Measurements from ENCODE around the gene DCLK1. TPM values are rescaled to one million over a fixed set of nuclear protein-coding genes. Genes with fewer than 3 reads are reported as not detected.
A peak's percentile ranks its signal among the peaks of the same experiment; 100 is the strongest.

Gene DCLK1
- total RNA-seq, 1 donor from 2014 or later, result 4.5 TPM

DNA sequence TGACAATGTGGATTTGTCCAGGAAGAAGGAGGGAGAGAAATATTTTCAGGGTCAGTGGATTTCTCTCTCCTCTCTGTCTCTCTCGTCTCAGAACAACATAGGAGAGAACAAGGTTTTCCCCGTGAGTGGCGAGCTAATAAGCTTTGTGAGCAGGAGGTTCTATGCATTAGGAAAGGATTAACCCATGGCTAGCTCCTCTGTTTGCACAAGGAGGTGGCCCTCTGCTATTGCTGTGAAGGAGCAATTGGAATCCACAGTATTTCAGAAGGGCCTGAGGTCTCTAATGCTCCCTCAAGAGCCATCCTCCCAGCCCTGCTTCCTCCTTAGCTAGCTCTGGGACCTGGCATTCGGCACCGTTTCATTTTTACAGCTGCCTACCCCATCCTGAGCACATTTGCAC lies 365.8 kb downstream of the DCLK1 start:
- H3K36me3 ChIP-seq, result no peaks in the 10 kb centered on the region
- H3K27me3 ChIP-seq, result no peaks in the 10 kb centered on the region

DNA sequence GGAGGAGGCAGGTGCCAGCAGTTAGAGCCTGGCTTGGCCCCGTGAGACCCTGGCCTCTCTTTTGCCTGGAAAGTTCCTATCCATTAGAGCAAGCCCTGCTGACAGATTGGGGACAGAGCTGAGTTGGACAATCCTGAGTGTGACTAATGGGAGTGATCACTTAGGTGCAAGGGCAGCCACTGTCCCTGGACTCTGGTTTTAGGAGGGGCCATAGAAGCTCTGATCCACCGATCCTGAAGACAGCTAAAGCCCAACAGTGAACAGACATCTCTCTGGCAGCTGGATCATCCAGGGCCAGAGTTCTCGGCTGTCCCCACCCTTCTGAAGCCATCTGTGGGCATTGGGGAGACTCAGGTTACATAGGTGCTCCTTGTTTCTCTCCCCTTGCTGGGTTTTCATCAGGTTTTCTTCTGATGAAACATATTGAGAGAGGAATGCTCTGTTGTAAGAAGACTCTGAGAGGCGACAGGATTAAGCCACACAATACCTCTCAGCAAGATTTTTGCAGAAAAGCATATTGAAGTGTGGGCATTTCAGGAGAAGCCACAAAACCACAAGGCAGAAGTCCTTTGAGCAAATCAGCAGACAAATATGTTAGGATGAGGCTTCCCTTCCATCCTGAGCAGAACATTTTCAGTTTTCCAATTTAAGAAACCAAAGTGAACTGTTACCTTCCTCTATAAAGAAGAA lies 366.7 kb downstream of the DCLK1 start:
- H3K4me1 ChIP-seq, result no peaks in the 10 kb centered on the region
- DNase-seq, result no peak
- TF ChIP-seq, protein P1, sequence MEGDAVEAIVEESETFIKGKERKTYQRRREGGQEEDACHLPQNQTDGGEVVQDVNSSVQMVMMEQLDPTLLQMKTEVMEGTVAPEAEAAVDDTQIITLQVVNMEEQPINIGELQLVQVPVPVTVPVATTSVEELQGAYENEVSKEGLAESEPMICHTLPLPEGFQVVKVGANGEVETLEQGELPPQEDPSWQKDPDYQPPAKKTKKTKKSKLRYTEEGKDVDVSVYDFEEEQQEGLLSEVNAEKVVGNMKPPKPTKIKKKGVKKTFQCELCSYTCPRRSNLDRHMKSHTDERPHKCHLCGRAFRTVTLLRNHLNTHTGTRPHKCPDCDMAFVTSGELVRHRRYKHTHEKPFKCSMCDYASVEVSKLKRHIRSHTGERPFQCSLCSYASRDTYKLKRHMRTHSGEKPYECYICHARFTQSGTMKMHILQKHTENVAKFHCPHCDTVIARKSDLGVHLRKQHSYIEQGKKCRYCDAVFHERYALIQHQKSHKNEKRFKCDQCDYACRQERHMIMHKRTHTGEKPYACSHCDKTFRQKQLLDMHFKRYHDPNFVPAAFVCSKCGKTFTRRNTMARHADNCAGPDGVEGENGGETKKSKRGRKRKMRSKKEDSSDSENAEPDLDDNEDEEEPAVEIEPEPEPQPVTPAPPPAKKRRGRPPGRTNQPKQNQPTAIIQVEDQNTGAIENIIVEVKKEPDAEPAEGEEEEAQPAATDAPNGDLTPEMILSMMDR (IDR thresholded peaks at IDR 0.05), result no peak
- no peak overlapping the region for H3K4me3 ChIP-seq
- no peak for ATAC-seq
- H3K27me3 ChIP-seq, result no peaks in the 10 kb centered on the region
- intact Hi-C loops (cut with DNase I), result no loop called here
- no peaks in the 10 kb centered on the region for H3K36me3 ChIP-seq
- H3K27ac ChIP-seq, result no peak overlapping the region
- no peaks in the 10 kb centered on the region for H3K9me3 ChIP-seq

More for the DNA sequence above, 365.8 kb downstream of the DCLK1 start:
- Histone ChIP-seq H3K9me3 (no peaks in the 10 kb centered on the region), H3K4me3 (no peak overlapping the region), H3K4me1 (no peaks in the 10 kb centered on the region), H3K27ac (no peak overlapping the region)
- ATAC-seq (peak; percentile 47), DNase-seq (no peak)
- intact Hi-C loops (cut with DNase I), result no loop called here
- TF ChIP-seq, protein P1 (IDR thresholded peaks at IDR 0.05), result no peak

DNA sequence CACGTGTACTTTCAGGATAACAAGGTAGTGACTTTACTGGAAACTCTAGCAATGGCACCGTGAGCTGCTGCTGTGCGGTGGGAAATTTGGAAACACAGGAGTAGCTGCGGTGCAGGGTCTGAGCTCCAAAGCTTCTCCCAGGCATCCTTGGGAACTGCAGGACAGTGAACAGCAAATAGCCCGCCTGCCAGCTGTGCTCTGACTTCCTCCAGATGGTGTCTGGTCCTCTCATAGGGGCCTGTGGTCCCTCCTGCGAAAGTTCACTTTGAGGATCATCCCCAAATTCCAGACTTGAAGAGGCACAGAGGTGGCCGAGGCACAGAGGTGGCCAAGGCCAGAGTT lies 367.4 kb downstream of the DCLK1 start:
- Histone ChIP-seq H3K9me3 (no peaks in the 10 kb centered on the region), H3K27me3 (no peaks in the 10 kb centered on the region), H3K27ac (no peak overlapping the region), H3K4me1 (no peaks in the 10 kb centered on the region), H3K4me3 (no peak overlapping the region), H3K36me3 (no peaks in the 10 kb centered on the region)
- no peak for DNase-seq
- TF ChIP-seq, protein P1 (IDR thresholded peaks at IDR 0.05), result no peak
- intact Hi-C loops (cut with DNase I), result no loop called here
- ATAC-seq, result no peak

DNA sequence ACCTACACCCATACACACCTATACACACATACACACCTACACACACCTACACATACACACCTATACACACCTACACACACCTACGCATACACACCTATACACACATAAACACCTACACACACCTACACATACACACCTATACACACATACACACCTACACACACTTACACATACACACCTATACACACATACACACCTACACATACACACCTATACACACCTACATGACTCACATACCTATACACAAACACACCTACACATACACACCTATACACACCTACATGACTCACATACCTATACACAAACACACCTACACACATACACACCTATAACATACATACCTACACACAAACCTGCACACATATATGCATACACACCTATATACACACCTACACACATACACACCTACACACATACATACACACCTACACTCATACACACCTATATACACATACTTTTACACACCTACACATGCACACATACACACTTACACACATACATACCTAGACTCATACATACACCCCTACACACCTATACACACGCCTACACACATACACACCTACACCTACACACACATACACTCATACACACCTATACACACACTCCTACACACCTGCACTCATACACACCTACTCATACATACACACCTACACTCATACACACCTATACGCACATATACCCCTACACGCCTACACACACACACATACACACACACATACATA lies 368.0 kb downstream of the DCLK1 start:
- TF ChIP-seq, protein P1 (IDR thresholded peaks at IDR 0.05), result no peak
- Histone ChIP-seq H3K27ac (no peak overlapping the region), H3K36me3 (no peaks in the 10 kb centered on the region), H3K9me3 (no peaks in the 10 kb centered on the region), H3K4me3 (no peak overlapping the region), H3K27me3 (no peaks in the 10 kb centered on the region), H3K4me1 (no peaks in the 10 kb centered on the region)
- ATAC-seq, result no peak
- intact Hi-C loops (cut with DNase I), result no loop called here
- no peak for DNase-seq

DNA sequence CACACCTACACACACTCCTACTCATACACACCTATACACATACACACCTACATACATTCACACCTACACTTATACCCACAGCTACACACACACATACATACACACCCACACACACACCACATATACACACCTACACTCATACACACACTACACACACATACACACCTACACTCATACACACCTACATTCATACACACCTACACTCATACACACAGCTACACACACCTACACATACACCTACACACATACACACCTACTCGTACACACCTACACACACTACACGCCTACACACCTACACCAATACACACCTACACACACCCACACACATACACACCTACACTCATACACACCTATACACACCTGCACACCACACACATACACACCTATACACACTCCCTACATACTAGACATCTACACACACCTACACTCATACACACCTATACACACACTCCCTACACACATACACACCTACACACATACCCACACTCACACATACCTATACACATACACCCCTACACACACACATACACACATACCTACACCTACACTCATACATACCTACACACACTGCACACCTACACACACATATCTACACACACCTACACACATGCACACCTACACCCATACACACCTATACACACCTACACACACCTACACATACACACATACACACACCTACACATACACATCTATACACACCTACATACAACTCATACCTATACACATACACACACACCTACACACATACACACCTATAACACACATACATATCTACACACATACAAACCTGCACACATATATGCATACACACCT lies 369.5 kb downstream of the DCLK1 start:
- Histone ChIP-seq H3K27me3 (no peaks in the 10 kb centered on the region), H3K9me3 (no peaks in the 10 kb centered on the region), H3K27ac (no peak overlapping the region), H3K4me3 (no peak overlapping the region), H3K36me3 (no peaks in the 10 kb centered on the region), H3K4me1 (no peaks in the 10 kb centered on the region)
- intact Hi-C loops (cut with DNase I), result no loop called here
- ATAC-seq, result no peak
- DNase-seq, result no peak
- TF ChIP-seq, protein P1 (IDR thresholded peaks at IDR 0.05), result no peak

Data from upper lobe of right lung (tissue), 1 donor.